ENCODE results near the gene HTR3D. TPM values are rescaled to one million over a fixed set of nuclear protein-coding genes. Genes with fewer than 3 reads are reported as not detected.

The HTR3D gene
- total RNA-seq, 6 experiments from 2014 or later: not detected

GRCh38 chr3:184015381-184016019 is 16.0 kb upstream of the HTR3D start:
- Histone ChIP-seq H3K36me3 (peaks cover 0 to 2% (median 0%) of the 10 kb centered on the region in 4 donors), H3K9me3 (no peaks in the 10 kb centered on the region), H3K4me1 (no peaks in the 10 kb centered on the region), H3K27me3 (no peaks in the 10 kb centered on the region), H3K4me3 (no peak overlapping the region), H3K27ac (no peak overlapping the region)
- TF ChIP-seq POLR2A (IDR thresholded peaks at IDR 0.05): no peak
- TF ChIP-seq, protein P1, sequence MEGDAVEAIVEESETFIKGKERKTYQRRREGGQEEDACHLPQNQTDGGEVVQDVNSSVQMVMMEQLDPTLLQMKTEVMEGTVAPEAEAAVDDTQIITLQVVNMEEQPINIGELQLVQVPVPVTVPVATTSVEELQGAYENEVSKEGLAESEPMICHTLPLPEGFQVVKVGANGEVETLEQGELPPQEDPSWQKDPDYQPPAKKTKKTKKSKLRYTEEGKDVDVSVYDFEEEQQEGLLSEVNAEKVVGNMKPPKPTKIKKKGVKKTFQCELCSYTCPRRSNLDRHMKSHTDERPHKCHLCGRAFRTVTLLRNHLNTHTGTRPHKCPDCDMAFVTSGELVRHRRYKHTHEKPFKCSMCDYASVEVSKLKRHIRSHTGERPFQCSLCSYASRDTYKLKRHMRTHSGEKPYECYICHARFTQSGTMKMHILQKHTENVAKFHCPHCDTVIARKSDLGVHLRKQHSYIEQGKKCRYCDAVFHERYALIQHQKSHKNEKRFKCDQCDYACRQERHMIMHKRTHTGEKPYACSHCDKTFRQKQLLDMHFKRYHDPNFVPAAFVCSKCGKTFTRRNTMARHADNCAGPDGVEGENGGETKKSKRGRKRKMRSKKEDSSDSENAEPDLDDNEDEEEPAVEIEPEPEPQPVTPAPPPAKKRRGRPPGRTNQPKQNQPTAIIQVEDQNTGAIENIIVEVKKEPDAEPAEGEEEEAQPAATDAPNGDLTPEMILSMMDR (IDR thresholded peaks at IDR 0.05): no peak
- DNase-seq (no peak), ATAC-seq (no peak)
- intact Hi-C loops (cut with DNase I): loop anchor here (5.0 kb wide), 1 partner anchor 118 kb away; no protein-coding TSS in a partner anchor
- WGBS (ENCODE audit: insufficient coverage, low coverage, low lambda C conversion rate, missing lambda C conversion rate): 79% methylated on average over 8 of the region's 10 CpGs

DNA sequence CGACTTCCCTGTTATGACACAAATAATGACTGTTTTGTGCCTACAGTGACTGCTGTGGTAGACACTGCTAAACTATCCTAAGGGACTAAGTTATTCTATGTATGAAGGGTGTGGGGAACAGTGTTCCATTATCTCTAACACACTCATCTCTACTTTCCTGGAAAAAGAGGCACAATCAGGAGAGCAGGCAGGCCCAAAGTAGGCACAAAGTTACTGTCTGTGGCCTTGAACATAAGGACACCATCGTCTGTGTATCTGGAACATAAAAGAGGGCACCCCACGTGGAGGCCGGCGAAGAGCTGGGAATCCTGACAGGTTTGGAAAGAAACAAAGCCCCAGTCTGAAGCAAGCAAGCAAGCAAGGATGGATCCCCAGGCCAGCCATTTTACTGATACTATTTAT is 15.4 kb upstream of the HTR3D start:
- TF ChIP-seq POLR2A (IDR thresholded peaks at IDR 0.05): no peak
- TF ChIP-seq, protein P1 (IDR thresholded peaks at IDR 0.05): no peak
- Histone ChIP-seq H3K27ac (no peak overlapping the region), H3K36me3 (peaks cover 0 to 2% (median 0%) of the 10 kb centered on the region in 4 donors), H3K27me3 (no peaks in the 10 kb centered on the region), H3K4me1 (no peaks in the 10 kb centered on the region), H3K4me3 (no peak overlapping the region), H3K9me3 (no peaks in the 10 kb centered on the region)
- intact Hi-C loops (cut with DNase I): loop anchor here (5.0 kb wide), 1 partner anchor 119 kb away; no protein-coding TSS in a partner anchor
- ATAC-seq: no peak
- WGBS (ENCODE audit: insufficient coverage, low coverage, low lambda C conversion rate, missing lambda C conversion rate): 88% methylated on average over 5 of the region's 5 CpGs
- DNase-seq: no peak

DNA sequence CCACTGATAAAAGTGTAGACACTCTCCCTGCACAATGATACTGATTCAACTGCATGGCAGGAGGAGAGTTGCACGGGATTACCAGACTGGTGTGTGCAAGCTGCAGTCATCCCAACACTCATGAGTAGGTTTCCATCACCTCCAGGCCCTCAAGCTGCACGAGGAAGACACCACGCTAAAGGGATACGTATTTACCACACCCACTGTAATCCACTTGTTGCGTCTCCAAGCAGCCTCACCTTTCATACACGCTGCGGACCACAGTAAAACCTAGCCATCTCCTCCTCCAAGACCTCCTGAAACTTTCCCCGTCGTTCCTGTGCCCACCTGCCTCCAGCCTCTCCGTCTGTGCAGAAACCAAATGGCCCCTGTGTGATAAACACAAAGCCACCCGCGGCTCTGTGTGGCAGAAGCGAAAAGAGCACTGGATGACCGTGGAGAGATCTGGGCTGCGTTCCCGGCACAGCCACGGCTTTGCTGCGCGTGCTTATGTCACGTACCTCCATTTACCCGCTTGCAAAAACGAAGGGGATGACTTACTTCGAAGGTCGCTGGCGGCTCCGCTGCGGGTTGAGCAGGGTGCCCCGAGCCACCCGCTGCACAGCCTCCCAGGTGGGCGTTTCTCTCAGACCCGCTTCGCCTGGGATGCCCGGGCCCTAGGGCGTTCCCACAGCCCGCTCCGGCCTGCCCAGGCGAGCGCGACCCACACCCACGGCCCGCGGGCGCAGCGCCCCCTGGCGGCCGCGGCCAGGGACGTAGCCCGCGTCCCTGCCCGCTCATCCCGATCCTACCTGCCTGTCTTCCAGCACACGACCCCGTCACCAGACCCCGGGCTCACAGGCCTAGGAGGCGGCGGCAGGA is 14.5 kb upstream of the HTR3D start:
- Histone ChIP-seq H3K36me3 (peaks cover 0 to 2% (median 0%) of the 10 kb centered on the region in 4 donors), H3K9me3 (no peaks in the 10 kb centered on the region), H3K27ac (peak overlapping the region in 2 of 3 donors; percentile 34 to 74), H3K27me3 (no peaks in the 10 kb centered on the region), H3K4me3 (peak overlapping the region; percentile 95 to 100 (median 97)), H3K4me1 (no peaks in the 10 kb centered on the region)
- ATAC-seq: peak; percentile 84 to 92 (median 88)
- WGBS (ENCODE audit: insufficient coverage, low coverage, low lambda C conversion rate, missing lambda C conversion rate): 25% methylated on average over 21 of the region's 57 CpGs
- peak; percentile 64 to 73 (median 66) for DNase-seq
- intact Hi-C loops (cut with DNase I): loop anchor here (5.0 kb wide), 1 partner anchor 120 kb away; no protein-coding TSS in a partner anchor
- TF ChIP-seq, protein P1 (IDR thresholded peaks at IDR 0.05): peak; percentile 86 to 96 (median 96)
- no peak for TF ChIP-seq POLR2A (IDR thresholded peaks at IDR 0.05)

GRCh38 chr3:184017672-184018423 is 13.7 kb upstream of the HTR3D start, which contains the start of gene ABCC5:
Gene ABCC5, minus strand, starts transcription at chr3:184017884. Its CDS starts 3,492 bp downstream, at chr3:184014392.
- WGBS (ENCODE audit: insufficient coverage, low coverage, low lambda C conversion rate, missing lambda C conversion rate): 0% methylated on average over 2 of the region's 55 CpGs
- Histone ChIP-seq H3K27me3 (no peaks in the 10 kb centered on the region), H3K36me3 (peaks cover 0 to 2% (median 0%) of the 10 kb centered on the region in 4 donors), H3K27ac (peak within 1 kb of the TSS; percentile 35 to 74 (median 45)), H3K9me3 (no peaks in the 10 kb centered on the region), H3K4me1 (no peaks in the 10 kb centered on the region), H3K4me3 (peak within 1 kb of the TSS; percentile 95 to 100 (median 97))
- peak; percentile 94 to 96 (median 95) for DNase-seq
- TF ChIP-seq, protein P1 (IDR thresholded peaks at IDR 0.05): peak in 3 of 4 donors; percentile 34 to 49 (median 47)
- peak; percentile 18 for TF ChIP-seq POLR2A (IDR thresholded peaks at IDR 0.05)
- peak; percentile 99 to 100 (median 99) for ATAC-seq
- intact Hi-C loops (cut with DNase I): loop anchor here (5.0 kb wide), 1 partner anchor 121 kb away; no protein-coding TSS in a partner anchor
